Type B pancreatic cell (in vitro differentiated cells): ENCODE measurements around the gene DNAH2. TPM values are rescaled to one million over a fixed set of nuclear protein-coding genes. Genes with fewer than 3 reads are reported as not detected.

ENCODE experiments used
- DNase-seq: peaks from one replicate; pipeline ENCODE4 v3.0.0; 2021; ENCODE audit warnings: mixed read lengths; ENCODE audit not compliant: unreplicated experiment; ENCODE audit errors: extremely low spot score
- H3K27ac Mint-ChIP-seq: 2 replicates; pipeline ENCODE4 v1.8.0; 2021; ENCODE audit warnings: mild to moderate bottlenecking, mixed read lengths
- H3K27me3 Mint-ChIP-seq: 2 replicates; pipeline ENCODE4 v1.8.0; 2021; ENCODE audit warnings: mixed read lengths
- H3K36me3 Mint-ChIP-seq: 2 replicates; pipeline ENCODE4 v1.8.0; 2021; ENCODE audit warnings: mixed read lengths
- H3K4me1 Mint-ChIP-seq: one replicate; pipeline ENCODE4 v1.8.0; 2021; ENCODE audit warnings: mixed read lengths; ENCODE audit not compliant: unreplicated experiment
- H3K4me3 Mint-ChIP-seq: 2 replicates; pipeline ENCODE4 v1.8.0; 2021; ENCODE audit warnings: mild to moderate bottlenecking, mixed read lengths
- H3K9me3 Mint-ChIP-seq: 2 replicates; pipeline ENCODE4 v1.8.0; 2021; ENCODE audit warnings: mixed read lengths
- CTCF ChIP-seq: fragments of 200-600 bp; sonication (generic); conservative IDR thresholded peaks from 2 replicates; pipeline ENCODE4 v1.5.0; 2021; ENCODE audit warnings: antibody characterized with exemption, mild to moderate bottlenecking
- total RNA-seq: library from RNA; stranded (reverse); gene quantifications from 2 replicates; pipeline ENCODE4 v1.2.1, GENCODE V29; 2021; ENCODE audit warnings: low replicate concordance

Gene DNAH2
- total RNA-seq, 1 donor from 2014 or later, result 1.0 TPM

- peaks cover 4% of the 10 kb centered on the region for H3K27me3 Mint-ChIP-seq
- no peak overlapping the region for H3K4me3 Mint-ChIP-seq
- no peak for TF ChIP-seq CTCF
- H3K27ac Mint-ChIP-seq, result no peak overlapping the region
- H3K4me1 Mint-ChIP-seq, result peaks cover 9% of the 10 kb centered on the region
- no peak for DNase-seq
- H3K36me3 Mint-ChIP-seq, result no peaks in the 10 kb centered on the region
- no peaks in the 10 kb centered on the region for H3K9me3 Mint-ChIP-seq
These were observed 30.7 kb downstream of the DNAH2 start for GRCh38 chr17:7748076-7748775.

GRCh38 chr17:7750321-7750821, 32.8 kb downstream of the DNAH2 start:
- H3K4me1 Mint-ChIP-seq, result peaks cover 9% of the 10 kb centered on the region
- peaks cover 8% of the 10 kb centered on the region for H3K27me3 Mint-ChIP-seq
- no peak for TF ChIP-seq CTCF
- no peak for DNase-seq
- no peak overlapping the region for H3K4me3 Mint-ChIP-seq
- H3K36me3 Mint-ChIP-seq, result no peaks in the 10 kb centered on the region
- H3K9me3 Mint-ChIP-seq, result no peaks in the 10 kb centered on the region
- no peak overlapping the region for H3K27ac Mint-ChIP-seq

- H3K27me3 Mint-ChIP-seq, result peaks cover 4% of the 10 kb centered on the region
- no peak for DNase-seq
- no peaks in the 10 kb centered on the region for H3K36me3 Mint-ChIP-seq
- no peak overlapping the region for H3K27ac Mint-ChIP-seq
- no peaks in the 10 kb centered on the region for H3K4me1 Mint-ChIP-seq
- no peak overlapping the region for H3K4me3 Mint-ChIP-seq
- H3K9me3 Mint-ChIP-seq, result no peaks in the 10 kb centered on the region
- no peak for TF ChIP-seq CTCF
These were observed 37.1 kb downstream of the DNAH2 start for GRCh38 chr17:7754656-7755055.

GRCh38 chr17:7755095-7755890, 37.7 kb downstream of the DNAH2 start:
- DNase-seq, result no peak
- no peak for TF ChIP-seq CTCF
- Mint-ChIP-seq H3K4me3 (no peak overlapping the region), H3K27ac (no peak overlapping the region), H3K36me3 (no peaks in the 10 kb centered on the region), H3K9me3 (no peaks in the 10 kb centered on the region), H3K4me1 (no peaks in the 10 kb centered on the region), H3K27me3 (peaks cover 4% of the 10 kb centered on the region)

- H3K9me3 Mint-ChIP-seq, result no peaks in the 10 kb centered on the region
- H3K27me3 Mint-ChIP-seq, result peaks cover 4% of the 10 kb centered on the region
- no peak for TF ChIP-seq CTCF
- H3K36me3 Mint-ChIP-seq, result no peaks in the 10 kb centered on the region
- DNase-seq, result no peak
- no peaks in the 10 kb centered on the region for H3K4me1 Mint-ChIP-seq
- H3K4me3 Mint-ChIP-seq, result no peak overlapping the region
- no peak overlapping the region for H3K27ac Mint-ChIP-seq
These were observed 39.4 kb downstream of the DNAH2 start for GRCh38 chr17:7756968-7757367.
